K562 (cell line): ENCODE data around the gene TGFB1I1. TPM values are rescaled to one million over a fixed set of nuclear protein-coding genes. Genes with fewer than 3 reads are reported as not detected.

Source experiments
- BHLHE40 ChIP-seq: IDR thresholded peaks from 2 replicates; pipeline ENCODE4 v1.6.1; 2011; ENCODE audit warnings: low read length, improper control_type of control experiment
- CEBPG ChIP-seq, 3 experiments: fragments of 200-800 bp in 1 of 3; sonication (Bioruptor generic) in 1 of 3; sonication (generic) in 1 of 3; formaldehyde crosslinking in 1 of 3; IDR thresholded peaks in 2 of 3; conservative IDR thresholded peaks in 1 of 3; 2 replicates each; pipeline versions ENCODE4 v1.6.1 to v1.8.0; 2016 to 2022; ENCODE audit warnings: missing compliant biosample characterization in 2 of 3, missing genetic modification characterization in 2 of 3, mild to moderate bottlenecking in 1 of 3, missing genetic modification reagents in 1 of 3
- CLOCK ChIP-seq: fragments of 250-450 bp; sonication (Bioruptor Pico); IDR thresholded peaks from 2 replicates; pipeline ENCODE4 v1.4.0; 2020; ENCODE audit warnings: mild to moderate bottlenecking, moderate library complexity, borderline replicate concordance
- DACH1 ChIP-seq: fragments of 450-650 bp; IDR thresholded peaks from 2 replicates; pipeline ENCODE4 v1.6.1; 2018; ENCODE audit not compliant: partially characterized antibody
- ERF ChIP-seq: fragments of 450-650 bp; formaldehyde crosslinking; IDR thresholded peaks from 2 replicates; pipeline ENCODE4 v1.4.0; 2020; ENCODE audit warnings: mild to moderate bottlenecking, mixed read lengths
- GTF2A2 ChIP-seq: IDR thresholded peaks from 2 replicates; pipeline ENCODE4 v1.6.1; 2016; ENCODE audit warnings: mild to moderate bottlenecking, missing genetic modification characterization, missing compliant biosample characterization
- KLF16 ChIP-seq: IDR thresholded peaks from 2 replicates; pipeline ENCODE4 v1.6.1; 2016; ENCODE audit warnings: antibody characterized with exemption
- MBD2 ChIP-seq: sonication (generic); IDR thresholded peaks from 2 replicates; pipeline ENCODE4 v1.6.1; 2016; ENCODE audit warnings: low read depth, borderline replicate concordance
- NR1H2 ChIP-seq: sonication (generic); formaldehyde crosslinking; IDR thresholded peaks from 2 replicates; pipeline ENCODE4 v1.4.0; 2020; ENCODE audit warnings: mild to moderate bottlenecking, missing genetic modification reagents
- PRPF4 ChIP-seq: fragments of 200-400 bp; formaldehyde crosslinking; IDR thresholded peaks from one replicate; pipeline ENCODE4 v1.6.1; 2017; ENCODE audit warnings: low read length, low read depth, mild to moderate bottlenecking; ENCODE audit not compliant: insufficient read depth, poor library complexity, severe bottlenecking
- RBM34 ChIP-seq: fragments of 200-400 bp; formaldehyde crosslinking; IDR thresholded peaks from 2 replicates; pipeline ENCODE4 v1.6.1; 2018; ENCODE audit warnings: low read length, borderline replicate concordance; ENCODE audit not compliant: insufficient read depth
- TAF7 ChIP-seq: fragments of 450-650 bp; IDR thresholded peaks from 2 replicates; pipeline ENCODE4 v1.6.1; 2016; ENCODE audit warnings: missing genetic modification characterization, missing compliant biosample characterization
- XRCC5 ChIP-seq: fragments of 200-400 bp; formaldehyde crosslinking; IDR thresholded peaks from 2 replicates; pipeline ENCODE4 v1.6.1; 2017; ENCODE audit warnings: low read depth, mild to moderate bottlenecking, low read length
- ZNF134 ChIP-seq: fragments of 250-450 bp; sonication (Bioruptor Pico); conservative IDR thresholded peaks from 2 replicates; pipeline ENCODE4 v1.4.0; 2020
- polyA plus RNA-seq, 8 experiments: library from polyadenylated mRNA; depleted of rRNA in 4 of 8; stranded (reverse) in 5 of 8; unstranded in 3 of 8; fragments of >200 nt; fragmentation: Nextera tagmentation in 2 of 8; fragmentation: Illumina TruSeq in 1 of 8; extraction: Ambion mirVana in 2 of 8; extraction: Trizol in 1 of 8; gene quantifications; 2 replicates each; pipeline versions ENCODE4 v1.2.1 to v1.2.3, GENCODE V29; 2011 to 2014; ENCODE audit warnings: inconsistent platforms in 1 of 8, missing spikeins in 1 of 8
- total RNA-seq, 7 experiments: library from RNA; depleted of rRNA in 6 of 7; stranded (reverse); fragments of >200 nt in 6 of 7; fragmentation: Illumina TruSeq in 2 of 7; extraction: Trizol in 2 of 7; gene quantifications; 2 replicates each; pipeline versions ENCODE4 v1.2.1 to v1.2.3, GENCODE V29; 2011 to 2021; ENCODE audit warnings: low replicate concordance in 1 of 7
- TF ChIP-seq, protein P1 (sequence below): fragments of 250-450 bp; sonication (Bioruptor Pico); IDR thresholded peaks from 2 replicates; pipeline ENCODE4 v1.8.0; 2022; ENCODE audit warnings: inconsistent platforms, mild to moderate bottlenecking, moderate library complexity, borderline replicate concordance
- TF ChIP-seq, protein P2 (sequence below): fragments of 250-450 bp; sonication (Bioruptor Pico); IDR thresholded peaks from 2 replicates; pipeline ENCODE4 v1.8.0; 2021; ENCODE audit warnings: mild to moderate bottlenecking, moderate library complexity
- TF ChIP-seq, protein P3 (sequence below): fragments of 450-650 bp; IDR thresholded peaks from 2 replicates; pipeline ENCODE4 v1.6.1; 2017; ENCODE audit warnings: antibody characterized with exemption, mild to moderate bottlenecking

Gene TGFB1I1
- total and polyA plus RNA-seq, 9 of the 15 experiments (the other 6 are each of a cell fraction or from before 2014, with no cell fraction given): 0.04 to 0.91 (median 0.19) TPM

GRCh38 chr16:31459687-31460581, 12.0 kb upstream of the TGFB1I1 start (continued):
- TF ChIP-seq, protein P1, sequence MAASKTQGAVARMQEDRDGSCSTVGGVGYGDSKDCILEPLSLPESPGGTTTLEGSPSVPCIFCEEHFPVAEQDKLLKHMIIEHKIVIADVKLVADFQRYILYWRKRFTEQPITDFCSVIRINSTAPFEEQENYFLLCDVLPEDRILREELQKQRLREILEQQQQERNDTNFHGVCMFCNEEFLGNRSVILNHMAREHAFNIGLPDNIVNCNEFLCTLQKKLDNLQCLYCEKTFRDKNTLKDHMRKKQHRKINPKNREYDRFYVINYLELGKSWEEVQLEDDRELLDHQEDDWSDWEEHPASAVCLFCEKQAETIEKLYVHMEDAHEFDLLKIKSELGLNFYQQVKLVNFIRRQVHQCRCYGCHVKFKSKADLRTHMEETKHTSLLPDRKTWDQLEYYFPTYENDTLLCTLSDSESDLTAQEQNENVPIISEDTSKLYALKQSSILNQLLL (CRISPR knock-in tag): no peak
- TF ChIP-seq CLOCK (no peak), TAF7 (tag) (no peak), GTF2A2 (tag) (no peak), BHLHE40 (no peak), ZNF134 (CRISPR knock-in tag) (no peak), RBM34 (no peak), ERF (CRISPR knock-in tag) (no peak), PRPF4 (no peak), DACH1 (no peak), CEBPG (CRISPR knock-in tag; IDR thresholded peaks at IDR 0.05) (no peak), CEBPG (tag; conservative IDR thresholded peaks at IDR 0.05 in 1 of 2, IDR thresholded peaks at IDR 0.05 in 1 of 2) (peak; percentile 23 to 32; a peak in 1 of 4 replicates), NR1H2 (0 out of 2 replicates have a peak, but pooled peaks have one; percentile 40), XRCC5 (no peak), KLF16 (no peak), MBD2 (no peak)
- TF ChIP-seq, protein P2, sequence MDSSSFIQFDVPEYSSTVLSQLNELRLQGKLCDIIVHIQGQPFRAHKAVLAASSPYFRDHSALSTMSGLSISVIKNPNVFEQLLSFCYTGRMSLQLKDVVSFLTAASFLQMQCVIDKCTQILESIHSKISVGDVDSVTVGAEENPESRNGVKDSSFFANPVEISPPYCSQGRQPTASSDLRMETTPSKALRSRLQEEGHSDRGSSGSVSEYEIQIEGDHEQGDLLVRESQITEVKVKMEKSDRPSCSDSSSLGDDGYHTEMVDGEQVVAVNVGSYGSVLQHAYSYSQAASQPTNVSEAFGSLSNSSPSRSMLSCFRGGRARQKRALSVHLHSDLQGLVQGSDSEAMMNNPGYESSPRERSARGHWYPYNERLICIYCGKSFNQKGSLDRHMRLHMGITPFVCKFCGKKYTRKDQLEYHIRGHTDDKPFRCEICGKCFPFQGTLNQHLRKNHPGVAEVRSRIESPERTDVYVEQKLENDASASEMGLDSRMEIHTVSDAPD (CRISPR knock-in tag): no peak
- TF ChIP-seq, protein P3, sequence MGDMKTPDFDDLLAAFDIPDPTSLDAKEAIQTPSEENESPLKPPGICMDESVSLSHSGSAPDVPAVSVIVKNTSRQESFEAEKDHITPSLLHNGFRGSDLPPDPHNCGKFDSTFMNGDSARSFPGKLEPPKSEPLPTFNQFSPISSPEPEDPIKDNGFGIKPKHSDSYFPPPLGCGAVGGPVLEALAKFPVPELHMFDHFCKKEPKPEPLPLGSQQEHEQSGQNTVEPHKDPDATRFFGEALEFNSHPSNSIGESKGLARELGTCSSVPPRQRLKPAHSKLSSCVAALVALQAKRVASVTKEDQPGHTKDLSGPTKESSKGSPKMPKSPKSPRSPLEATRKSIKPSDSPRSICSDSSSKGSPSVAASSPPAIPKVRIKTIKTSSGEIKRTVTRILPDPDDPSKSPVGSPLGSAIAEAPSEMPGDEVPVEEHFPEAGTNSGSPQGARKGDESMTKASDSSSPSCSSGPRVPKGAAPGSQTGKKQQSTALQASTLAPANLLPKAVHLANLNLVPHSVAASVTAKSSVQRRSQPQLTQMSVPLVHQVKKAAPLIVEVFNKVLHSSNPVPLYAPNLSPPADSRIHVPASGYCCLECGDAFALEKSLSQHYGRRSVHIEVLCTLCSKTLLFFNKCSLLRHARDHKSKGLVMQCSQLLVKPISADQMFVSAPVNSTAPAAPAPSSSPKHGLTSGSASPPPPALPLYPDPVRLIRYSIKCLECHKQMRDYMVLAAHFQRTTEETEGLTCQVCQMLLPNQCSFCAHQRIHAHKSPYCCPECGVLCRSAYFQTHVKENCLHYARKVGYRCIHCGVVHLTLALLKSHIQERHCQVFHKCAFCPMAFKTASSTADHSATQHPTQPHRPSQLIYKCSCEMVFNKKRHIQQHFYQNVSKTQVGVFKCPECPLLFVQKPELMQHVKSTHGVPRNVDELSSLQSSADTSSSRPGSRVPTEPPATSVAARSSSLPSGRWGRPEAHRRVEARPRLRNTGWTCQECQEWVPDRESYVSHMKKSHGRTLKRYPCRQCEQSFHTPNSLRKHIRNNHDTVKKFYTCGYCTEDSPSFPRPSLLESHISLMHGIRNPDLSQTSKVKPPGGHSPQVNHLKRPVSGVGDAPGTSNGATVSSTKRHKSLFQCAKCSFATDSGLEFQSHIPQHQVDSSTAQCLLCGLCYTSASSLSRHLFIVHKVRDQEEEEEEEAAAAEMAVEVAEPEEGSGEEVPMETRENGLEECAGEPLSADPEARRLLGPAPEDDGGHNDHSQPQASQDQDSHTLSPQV: no peak
